Retinal pigment epithelial cell (primary cell): ENCODE results near the gene AMBP.

Source experiments
- DNase-seq: peaks from one replicate; pipeline ENCODE4 v3.0.0-alpha.2; 2010; ENCODE audit warnings: low read depth
- H3K4me3 ChIP-seq: 2 replicates; pipeline ENCODE4 v1.5.1; 2011; ENCODE audit warnings: mild to moderate bottlenecking, low read length, control low read depth, moderate library complexity
- TF ChIP-seq, protein P1 (sequence below): conservative IDR thresholded peaks from 2 replicates; pipeline ENCODE4 v1.5.1; 2011; ENCODE audit warnings: low read depth, low read length, control low read depth, inconsistent platforms

AMBP gene

DNA sequence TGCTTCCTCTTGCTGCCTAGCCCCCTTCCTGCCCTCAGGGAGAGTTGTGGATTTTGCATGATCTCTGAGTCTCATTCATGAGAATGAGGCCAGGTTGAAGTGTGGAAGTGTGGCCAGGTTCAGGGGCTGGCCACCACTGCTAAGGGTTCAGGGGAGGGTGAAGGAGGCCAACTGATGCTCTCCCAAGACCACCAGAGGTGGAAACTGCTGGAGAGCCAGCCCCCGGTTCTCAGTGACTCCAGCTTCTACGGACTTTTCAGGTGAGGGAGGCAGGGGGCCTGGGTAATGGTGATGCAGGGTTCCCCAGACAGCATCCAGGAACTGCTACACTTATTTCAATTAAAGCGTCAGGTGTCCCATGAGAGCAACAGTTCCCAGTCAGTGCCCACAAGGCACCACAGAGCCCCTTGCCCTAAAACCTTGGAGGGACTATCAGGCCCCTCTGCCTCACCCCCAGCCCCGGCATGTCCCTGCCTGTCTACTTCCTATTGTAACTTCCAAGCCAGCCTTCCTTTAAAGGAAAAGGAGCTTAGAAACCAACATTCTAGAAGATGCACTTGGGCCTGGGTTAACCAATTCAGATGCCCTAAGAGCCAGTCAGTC, 50.1 kb downstream of the AMBP start:
- TF ChIP-seq, protein P1, sequence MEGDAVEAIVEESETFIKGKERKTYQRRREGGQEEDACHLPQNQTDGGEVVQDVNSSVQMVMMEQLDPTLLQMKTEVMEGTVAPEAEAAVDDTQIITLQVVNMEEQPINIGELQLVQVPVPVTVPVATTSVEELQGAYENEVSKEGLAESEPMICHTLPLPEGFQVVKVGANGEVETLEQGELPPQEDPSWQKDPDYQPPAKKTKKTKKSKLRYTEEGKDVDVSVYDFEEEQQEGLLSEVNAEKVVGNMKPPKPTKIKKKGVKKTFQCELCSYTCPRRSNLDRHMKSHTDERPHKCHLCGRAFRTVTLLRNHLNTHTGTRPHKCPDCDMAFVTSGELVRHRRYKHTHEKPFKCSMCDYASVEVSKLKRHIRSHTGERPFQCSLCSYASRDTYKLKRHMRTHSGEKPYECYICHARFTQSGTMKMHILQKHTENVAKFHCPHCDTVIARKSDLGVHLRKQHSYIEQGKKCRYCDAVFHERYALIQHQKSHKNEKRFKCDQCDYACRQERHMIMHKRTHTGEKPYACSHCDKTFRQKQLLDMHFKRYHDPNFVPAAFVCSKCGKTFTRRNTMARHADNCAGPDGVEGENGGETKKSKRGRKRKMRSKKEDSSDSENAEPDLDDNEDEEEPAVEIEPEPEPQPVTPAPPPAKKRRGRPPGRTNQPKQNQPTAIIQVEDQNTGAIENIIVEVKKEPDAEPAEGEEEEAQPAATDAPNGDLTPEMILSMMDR, result no peak
- DNase-seq, result no peak
- H3K4me3 ChIP-seq, result no peak overlapping the region

DNA sequence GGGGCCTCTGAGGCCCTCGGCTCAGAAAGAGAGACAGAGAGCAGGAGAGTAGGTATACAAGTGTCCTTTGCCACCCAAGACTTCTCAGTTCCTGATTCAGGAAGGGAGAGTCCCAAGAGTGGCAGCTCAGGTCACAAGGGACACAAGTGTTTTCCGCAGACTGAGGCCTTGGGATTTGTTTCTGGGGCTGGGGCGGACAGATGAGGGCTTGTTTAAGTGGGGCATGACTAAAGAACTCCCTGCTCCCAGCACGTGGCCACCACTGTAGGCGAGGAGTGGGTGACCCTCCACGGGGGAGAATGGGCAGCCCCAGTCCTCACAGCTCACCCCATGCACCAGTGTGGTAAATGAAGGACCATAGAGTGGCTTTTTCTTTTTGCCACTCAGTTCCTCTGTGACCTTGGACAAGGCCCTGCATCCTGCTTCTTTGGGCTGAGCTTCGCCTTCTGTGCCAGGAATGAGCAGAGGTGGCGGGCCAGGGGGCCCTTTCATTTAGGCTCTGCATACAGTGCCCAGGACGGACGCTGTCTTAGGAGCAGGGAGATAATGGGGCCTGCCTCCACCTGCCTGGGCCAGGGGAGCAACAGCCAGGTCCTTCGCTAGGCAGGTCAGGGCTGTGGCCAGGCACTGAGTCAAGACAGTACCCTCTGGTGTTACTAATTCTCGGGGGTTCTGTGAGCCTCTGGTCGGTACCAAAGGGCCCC, 50.8 kb downstream of the AMBP start:
- DNase-seq, result no peak
- TF ChIP-seq, protein P1, result no peak

DNA sequence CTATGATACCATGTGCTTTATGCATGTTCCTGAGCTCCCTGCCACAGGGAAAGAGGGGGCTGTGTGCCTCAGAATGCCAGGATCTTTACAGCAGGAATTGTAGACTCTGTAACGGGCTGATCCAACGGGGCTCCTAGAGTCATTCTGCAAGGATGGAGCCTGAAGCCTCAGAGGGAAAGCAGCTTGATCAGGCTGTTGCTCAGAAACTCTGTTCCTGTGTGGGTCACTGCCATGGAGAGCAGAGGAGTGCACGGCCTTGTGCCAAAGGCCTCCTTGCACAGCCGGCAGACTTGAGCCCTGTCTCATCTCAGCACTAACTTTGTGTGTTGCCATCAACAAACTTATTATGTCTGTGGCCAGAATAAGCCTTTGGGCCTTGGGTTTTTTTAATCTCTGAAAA, 51.8 kb downstream of the AMBP start:
- TF ChIP-seq, protein P1, result no peak
- no peak overlapping the region for H3K4me3 ChIP-seq
- DNase-seq, result no peak

More for the DNA sequence above, 50.8 kb downstream of the AMBP start:
- no peak overlapping the region for H3K4me3 ChIP-seq

DNA sequence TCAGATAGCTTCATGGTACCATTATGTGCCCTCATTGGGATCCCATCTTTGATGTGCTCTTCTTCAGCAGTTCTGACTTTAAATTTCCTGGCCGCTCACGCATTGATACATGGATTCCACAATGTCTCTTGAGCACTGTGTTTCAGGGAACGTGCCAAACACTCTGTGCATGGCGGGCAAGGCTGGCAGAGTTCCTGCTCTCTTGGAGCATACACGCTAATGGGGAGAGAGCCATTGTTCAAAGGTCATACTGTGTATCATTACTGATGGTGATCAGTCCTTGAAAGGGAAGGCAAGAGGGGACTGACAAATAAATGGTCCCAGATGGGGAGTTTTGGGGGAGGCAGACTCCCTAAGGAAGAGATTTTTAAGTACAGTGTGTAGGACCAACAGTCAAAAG, 52.3 kb downstream of the AMBP start:
- no peak overlapping the region for H3K4me3 ChIP-seq
- TF ChIP-seq, protein P1, result no peak
- DNase-seq, result no peak

DNA sequence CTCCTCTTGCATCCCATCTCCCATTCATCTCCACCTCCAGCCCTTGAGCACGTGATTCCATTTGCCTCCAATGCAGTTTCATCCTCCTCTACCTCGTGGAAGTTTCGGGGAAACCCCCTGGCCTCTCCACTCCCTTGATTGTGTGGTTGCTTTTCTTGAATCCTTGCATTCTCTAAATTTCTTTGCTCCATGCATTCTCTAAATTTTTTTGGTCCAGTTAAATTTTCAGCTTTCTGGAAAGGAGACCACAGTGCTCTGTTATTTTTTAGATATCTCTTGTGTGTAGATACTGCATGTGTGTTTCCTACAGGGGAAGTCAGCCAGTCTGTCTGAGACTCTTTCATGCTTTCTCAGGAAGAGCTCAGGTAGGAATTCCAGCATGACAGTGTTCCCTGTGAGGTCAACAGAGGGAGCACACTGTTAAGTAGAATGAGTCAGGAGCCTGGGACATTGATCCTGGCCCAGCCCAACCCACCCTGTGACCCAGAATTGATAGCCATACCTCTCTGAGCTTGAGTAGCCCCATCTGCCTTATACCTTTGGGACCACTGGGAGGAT, 52.8 kb downstream of the AMBP start:
- no peak for DNase-seq
- TF ChIP-seq, protein P1, result no peak
- H3K4me3 ChIP-seq, result no peak overlapping the region

DNA sequence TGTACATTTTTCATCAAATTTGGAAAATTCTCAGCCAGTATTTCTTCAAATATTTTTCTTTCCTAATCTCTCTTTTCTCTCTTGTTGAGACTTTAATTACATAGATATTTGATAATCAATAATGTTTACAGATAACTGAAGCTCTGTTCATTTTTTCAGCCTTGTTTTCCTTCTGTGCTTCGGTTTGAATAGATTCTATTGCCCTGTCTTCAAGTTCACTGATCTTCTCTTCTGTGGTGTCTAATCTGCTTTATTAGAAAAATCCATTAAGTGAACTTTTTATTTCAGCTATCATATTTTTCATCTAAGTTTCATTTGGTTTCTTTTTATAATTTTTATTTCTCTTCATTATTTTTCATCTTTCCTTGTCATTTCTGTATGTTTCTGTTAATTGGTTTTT, 54.1 kb downstream of the AMBP start:
- TF ChIP-seq, protein P1, result no peak
- DNase-seq, result no peak
- H3K4me3 ChIP-seq, result no peak overlapping the region

DNA sequence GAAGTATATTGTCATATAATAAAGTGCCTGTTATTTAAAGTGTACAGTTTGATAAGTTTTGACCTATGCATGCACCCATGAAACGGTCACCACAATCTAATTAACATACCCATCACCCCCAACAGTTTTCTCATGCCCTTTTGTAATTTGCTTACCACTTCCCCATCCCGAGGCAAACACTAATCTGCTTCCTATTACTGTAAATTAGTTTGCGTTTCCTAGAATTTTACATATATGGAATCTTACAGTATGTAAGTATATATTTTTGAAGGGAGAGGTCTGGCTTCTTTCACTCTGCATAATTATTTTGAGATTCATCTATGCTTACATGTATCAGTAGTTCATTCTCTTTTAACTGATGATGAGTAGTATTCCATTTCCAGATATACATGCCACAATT, 56.5 kb downstream of the AMBP start:
- TF ChIP-seq, protein P1, result no peak
- H3K4me3 ChIP-seq, result no peak overlapping the region
- no peak for DNase-seq
